CD4-positive, alpha-beta T cell (primary cell): ENCODE data around the gene XKR7. TPM values are rescaled to one million over a fixed set of nuclear protein-coding genes. Genes with fewer than 3 reads are reported as not detected.
A peak's percentile ranks its signal among the peaks of the same experiment; 100 is the strongest.

Experiments used
- ATAC-seq: fragments of 200-7000 bp; cut with Tn5 transposase; one replicate; pipeline ENCODE4 v1.10.0; 2022; ENCODE audit warnings: mild to moderate bottlenecking; ENCODE audit not compliant: poor library complexity
- CTCF ChIA-PET: fragments of 350-600 bp; sonication (Branson Sonifier 250); formaldehyde crosslinking; loops from one replicate; lab custom pipeline; 2021; ENCODE audit warnings: antibody characterized with exemption, inconsistent platforms; lab: Charles Lee
- POLR2A ChIA-PET: fragments of 350-600 bp; sonication (Branson Sonifier 250); formaldehyde crosslinking; loops from one replicate; lab custom pipeline; 2021; ENCODE audit warnings: antibody characterized with exemption, inconsistent platforms; lab: Charles Lee
- DNase-seq, 14 experiments: peaks; one replicate each; pipeline ENCODE4 v3.0.0-alpha.2; 2013 to 2020; ENCODE audit warnings: mixed read lengths in 2 of 14
- H3K27ac ChIP-seq, 2 donors: one replicate each; pipeline versions ENCODE4 v1.5.1 to v1.7.0; 2013; ENCODE audit warnings: low read length in 2 of 2, low read depth in 1 of 2, mild to moderate bottlenecking in 1 of 2
- H3K27me3 ChIP-seq, 2 experiments: 1 replicate in 1 of 2; 2 replicates in 1 of 2; pipeline versions ENCODE4 v1.6.1 to v1.7.0; 2013; ENCODE audit warnings: low read length in 2 of 2, control low read depth in 1 of 2, mild to moderate bottlenecking in 1 of 2, moderate library complexity in 1 of 2; ENCODE audit not compliant: insufficient read depth in 2 of 2, control insufficient read depth in 1 of 2
- H3K36me3 ChIP-seq: one replicate; pipeline ENCODE4 v1.6.1; 2013; ENCODE audit warnings: low read length, control low read depth; ENCODE audit not compliant: insufficient read depth
- H3K4me1 ChIP-seq: one replicate; pipeline ENCODE4 v1.6.1; 2013; ENCODE audit warnings: low read length, control low read depth; ENCODE audit not compliant: insufficient read depth
- H3K4me3 ChIP-seq: one replicate; pipeline ENCODE4 v1.5.1; 2013; ENCODE audit warnings: mild to moderate bottlenecking, low read length, moderate library complexity
- H3K9me3 ChIP-seq, 2 experiments: 1 replicate in 1 of 2; 2 replicates in 1 of 2; pipeline versions ENCODE4 v1.6.1 to v1.7.0; 2013; ENCODE audit warnings: low read length in 2 of 2, mild to moderate bottlenecking in 2 of 2, control low read depth in 1 of 2, moderate library complexity in 1 of 2; ENCODE audit not compliant: control insufficient read depth in 1 of 2, insufficient read depth in 1 of 2
- H3K27ac Mint-ChIP-seq: one replicate; pipeline ENCODE4 v1.8.0; 2020; ENCODE audit warnings: mixed read lengths
- H3K27me3 Mint-ChIP-seq: one replicate; pipeline ENCODE4 v1.8.0; 2021; ENCODE audit warnings: mixed read lengths
- H3K36me3 Mint-ChIP-seq: one replicate; pipeline ENCODE4 v1.8.0; 2021; ENCODE audit warnings: low read depth, mixed read lengths
- H3K4me1 Mint-ChIP-seq: one replicate; pipeline ENCODE4 v1.8.0; 2021; ENCODE audit warnings: low read depth, mixed read lengths
- H3K4me3 Mint-ChIP-seq: one replicate; pipeline ENCODE4 v1.8.0; 2020; ENCODE audit warnings: mild to moderate bottlenecking, mixed read lengths
- H3K9me3 Mint-ChIP-seq: one replicate; pipeline ENCODE4 v1.8.0; 2020; ENCODE audit warnings: mixed read lengths
- CTCF ChIP-seq: fragments of 200-600 bp; IDR thresholded peaks from one replicate; pipeline ENCODE4 v1.8.0; 2022; ENCODE audit warnings: antibody characterized with exemption, mild to moderate bottlenecking
- intact Hi-C, 2 experiments: fragments of 100-400 bp; cut with DNase I in 1 of 2; cut with micrococcal nuclease in 1 of 2; formaldehyde crosslinking; loops; one replicate each; pipeline versions ENCODE4 v1.15.1 to v1.9.0; 2023 to 2025; cut with DNase I, micrococcal nuclease
- total RNA-seq, 174 experiments: library from RNA in 2 of 174; stranded (reverse) in 2 of 174; gene quantifications; one replicate each; pipeline ENCODE4 v1.2.3 and lab custom pipeline; 2021 to 2026

Gene XKR7
- total RNA-seq, 2 experiments from 2014 or later: not detected

GRCh38 chr20:32012159-32012688 is 44.3 kb downstream of the XKR7 start:
- intact Hi-C loops: no loop called here
- Histone ChIP-seq H3K4me3 (no peak overlapping the region), H3K27ac (no peak overlapping the region), H3K4me1 (no peaks in the 10 kb centered on the region), H3K9me3 (no peaks in the 10 kb centered on the region), H3K36me3 (no peaks in the 10 kb centered on the region), H3K27me3 (peaks cover 16 to 21% of the 10 kb centered on the region in 2 experiments)
- Mint-ChIP-seq H3K4me3 (no peak overlapping the region), H3K27ac (no peak overlapping the region), H3K4me1 (no peaks in the 10 kb centered on the region), H3K36me3 (no peaks in the 10 kb centered on the region), H3K9me3 (no peaks in the 10 kb centered on the region), H3K27me3 (peaks cover 46% of the 10 kb centered on the region)
- ChIA-PET CTCF (interaction anchor here (1.0 kb wide), 1 partner anchor 19 kb away, joined by 6 read pairs; no protein-coding TSS in a partner anchor), POLR2A (no interaction called here)
- ATAC-seq (no peak), DNase-seq (no peak)
- no peak for TF ChIP-seq CTCF

GRCh38 chr20:32013326-32013725 is 45.4 kb downstream of the XKR7 start:
- Histone ChIP-seq H3K9me3 (no peaks in the 10 kb centered on the region), H3K4me3 (no peak overlapping the region), H3K27me3 (peaks cover 22 to 28% of the 10 kb centered on the region in 2 experiments), H3K36me3 (no peaks in the 10 kb centered on the region), H3K27ac (no peak overlapping the region), H3K4me1 (peaks cover 8% of the 10 kb centered on the region)
- Mint-ChIP-seq H3K27ac (no peak overlapping the region), H3K4me3 (no peak overlapping the region), H3K4me1 (peaks cover 9% of the 10 kb centered on the region), H3K36me3 (no peaks in the 10 kb centered on the region), H3K27me3 (peaks cover 55% of the 10 kb centered on the region), H3K9me3 (no peaks in the 10 kb centered on the region)
- CTCF ChIA-PET: no interaction called here
- no peak for TF ChIP-seq CTCF
- intact Hi-C loops: no loop called here
- DNase-seq: no peak
- POLR2A ChIA-PET: no interaction called here
- ATAC-seq: no peak

- H3K27me3 ChIP-seq: peaks cover 32 to 67% of the 10 kb centered on the region in 2 experiments
- POLR2A ChIA-PET: no interaction called here
Observed at GRCh38 chr20:32017711-32018251, 49.8 kb downstream of the XKR7 start.

More at GRCh38 chr20:32017711-32018251, 49.8 kb downstream of the XKR7 start:
- ATAC-seq (peak; percentile 85), DNase-seq (peak; percentile 28 to 87 (median 52))
- Histone ChIP-seq H3K27ac (no peak overlapping the region), H3K9me3 (no peaks in the 10 kb centered on the region), H3K4me3 (peak overlapping the region; percentile 54), H3K4me1 (peaks cover 22% of the 10 kb centered on the region), H3K36me3 (no peaks in the 10 kb centered on the region)
- H3K9me3 Mint-ChIP-seq: no peaks in the 10 kb centered on the region
- CTCF ChIA-PET: interaction anchor here (0.6 to 1.0 kb wide), 2 partner anchors 33 to 165 kb away, joined by 3 to 5 read pairs; no protein-coding TSS in a partner anchor
- H3K36me3 Mint-ChIP-seq: no peaks in the 10 kb centered on the region
- no peak overlapping the region for H3K27ac Mint-ChIP-seq
- H3K27me3 Mint-ChIP-seq: peaks cover 74% of the 10 kb centered on the region
- peaks cover 25% of the 10 kb centered on the region for H3K4me1 Mint-ChIP-seq
- H3K4me3 Mint-ChIP-seq: peak overlapping the region; percentile 69
- intact Hi-C loops: no loop called here
- peak; percentile 53 for TF ChIP-seq CTCF
